ENCODE measurements around the gene RUNX1.

The RUNX1 gene

DNA sequence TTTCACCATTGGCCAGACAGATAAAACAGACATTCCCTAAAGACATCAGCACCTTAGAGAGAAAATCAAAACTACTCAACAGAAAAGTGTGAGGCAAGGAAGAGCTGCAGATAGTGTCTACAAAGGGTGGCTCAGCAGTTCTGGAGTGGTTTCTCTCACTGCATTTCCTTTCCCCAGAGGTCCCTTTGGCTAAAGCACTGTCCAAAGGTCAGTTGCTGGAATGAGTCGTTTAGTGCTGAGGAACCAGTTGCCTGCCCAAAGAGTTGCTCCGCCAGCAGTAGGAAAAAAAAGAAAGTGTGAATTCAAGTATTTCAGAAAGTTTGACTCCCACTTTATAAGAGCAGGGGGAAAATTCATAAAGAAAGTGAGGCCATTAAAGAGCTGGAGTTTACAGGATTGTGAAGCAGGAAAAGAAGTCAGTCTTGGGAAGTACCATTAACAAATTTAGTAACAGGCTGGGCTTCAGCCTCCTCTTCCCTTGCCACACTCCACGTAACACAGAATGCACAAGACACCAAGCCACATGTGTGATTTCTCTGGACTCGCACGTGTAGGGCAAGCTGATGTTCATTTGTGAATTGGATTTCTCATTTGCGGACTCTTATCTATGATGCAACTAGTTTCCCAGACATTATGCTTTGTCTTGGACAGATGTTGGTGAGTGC lies 122.2 kb downstream of the RUNX1 start:
- Histone ChIP-seq H3K27ac (no peak overlapping the region), H3K36me3 (no peaks in the 10 kb centered on the region)
- no peak for DNase-seq

DNA sequence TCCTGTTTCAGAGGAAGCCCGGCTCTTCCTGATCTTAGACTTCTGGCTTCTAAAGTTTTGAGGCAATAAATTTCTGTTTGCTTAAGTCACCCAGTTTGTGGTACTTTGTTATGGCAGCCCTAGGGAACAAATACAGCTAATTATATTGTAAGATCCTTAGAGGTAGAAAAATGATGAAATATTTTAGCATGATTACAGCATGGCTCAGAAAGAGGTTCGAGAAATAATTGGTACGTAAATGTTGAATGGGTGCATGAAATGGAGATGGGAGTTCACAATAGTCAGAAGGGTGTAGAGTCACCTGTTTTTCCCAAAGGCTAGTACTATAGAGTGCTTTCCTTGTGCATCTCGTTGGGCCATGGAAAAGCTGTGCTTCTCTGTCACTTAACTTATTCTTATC lies 123.5 kb downstream of the RUNX1 start:
- Histone ChIP-seq H3K36me3 (no peaks in the 10 kb centered on the region), H3K9me3 (ENCODE audit: severe bottlenecking) (no peaks in the 10 kb centered on the region), H3K27me3 (ENCODE audit: insufficient read depth, low read depth, severe bottlenecking) (peaks cover 88% of the 10 kb centered on the region), H3K4me3 (ENCODE audit: low read depth, low read length) (no peak overlapping the region), H3K27ac (no peak overlapping the region)
- DNase-seq, result no peak
- TF ChIP-seq CTCF (IDR thresholded peaks at IDR 0.05; ENCODE audit: low read depth, low read length), result no peak

More for the DNA sequence above, 122.2 kb downstream of the RUNX1 start:
- H3K27me3 ChIP-seq (ENCODE audit: insufficient read depth, low read depth, severe bottlenecking), result peaks cover 84% of the 10 kb centered on the region
- TF ChIP-seq CTCF (IDR thresholded peaks at IDR 0.05; ENCODE audit: low read depth, low read length), result no peak
- H3K9me3 ChIP-seq (ENCODE audit: severe bottlenecking), result no peaks in the 10 kb centered on the region
- no peak overlapping the region for H3K4me3 ChIP-seq (ENCODE audit: low read depth, low read length)

DNA sequence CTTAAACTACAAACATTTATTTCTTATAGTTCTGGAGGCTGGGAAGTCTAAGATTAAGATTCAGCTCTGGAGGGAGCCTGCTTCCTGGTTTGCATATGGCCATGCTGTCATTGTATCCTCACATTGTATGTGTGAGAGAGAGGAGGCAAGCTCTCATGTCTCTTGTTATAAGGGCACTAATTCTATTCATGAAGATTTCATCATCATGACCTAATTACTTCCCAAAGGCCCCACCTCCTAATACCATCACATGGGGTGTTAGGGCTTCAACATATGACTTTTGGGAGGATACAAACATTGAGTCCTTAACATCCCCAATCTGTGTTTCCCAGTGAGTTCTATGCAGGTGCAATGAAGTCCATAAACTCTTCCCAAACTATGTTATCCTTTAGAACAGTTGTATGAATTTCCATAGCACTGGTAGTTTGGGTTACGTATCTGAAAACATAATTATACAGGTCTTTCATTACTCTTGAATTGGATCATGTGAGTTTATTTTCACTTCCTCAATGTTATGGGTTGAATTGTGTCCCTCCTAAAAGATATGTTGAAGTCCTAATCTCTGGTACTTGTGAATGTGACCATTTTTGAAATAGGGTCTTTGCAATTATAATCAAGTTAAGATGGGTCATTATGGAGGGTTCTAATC lies 124.2 kb downstream of the RUNX1 start:
- H3K27me3 ChIP-seq (ENCODE audit: insufficient read depth, low read depth, severe bottlenecking), result peaks cover 91% of the 10 kb centered on the region
- DNase-seq, result no peak
- no peak overlapping the region for H3K4me3 ChIP-seq (ENCODE audit: low read depth, low read length)
- H3K27ac ChIP-seq, result no peak overlapping the region
- no peaks in the 10 kb centered on the region for H3K36me3 ChIP-seq
- H3K9me3 ChIP-seq (ENCODE audit: severe bottlenecking), result no peaks in the 10 kb centered on the region
- no peak for TF ChIP-seq CTCF (IDR thresholded peaks at IDR 0.05; ENCODE audit: low read depth, low read length)

DNA sequence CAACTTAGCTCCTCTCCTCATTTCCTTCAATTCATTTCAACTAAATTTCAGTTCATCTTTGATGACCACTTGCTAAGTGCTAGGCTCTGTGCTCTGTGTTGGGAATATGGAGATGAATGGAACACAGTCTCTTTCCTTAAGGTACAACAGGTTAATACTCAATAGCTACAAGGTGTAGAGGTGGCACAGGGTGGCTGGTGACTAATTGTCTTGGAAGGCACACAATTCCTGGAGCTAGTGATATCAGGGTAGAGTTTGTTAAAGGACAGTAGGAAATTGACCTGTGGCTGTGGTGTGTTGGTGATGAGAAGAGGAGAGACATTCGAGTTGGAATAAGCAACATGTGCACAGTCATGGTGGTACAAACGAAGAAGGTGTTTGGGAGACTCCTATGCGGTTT lies 124.9 kb downstream of the RUNX1 start:
- no peak for DNase-seq
- no peak for TF ChIP-seq CTCF (IDR thresholded peaks at IDR 0.05; ENCODE audit: low read depth, low read length)
- no peak overlapping the region for H3K27ac ChIP-seq
- H3K36me3 ChIP-seq, result no peaks in the 10 kb centered on the region
- H3K9me3 ChIP-seq (ENCODE audit: severe bottlenecking), result no peaks in the 10 kb centered on the region
- peaks cover 92% of the 10 kb centered on the region for H3K27me3 ChIP-seq (ENCODE audit: insufficient read depth, low read depth, severe bottlenecking)
- no peak overlapping the region for H3K4me3 ChIP-seq (ENCODE audit: low read depth, low read length)

- H3K4me3 ChIP-seq (ENCODE audit: low read depth, low read length), result no peak overlapping the region
- no peaks in the 10 kb centered on the region for H3K36me3 ChIP-seq
- no peak overlapping the region for H3K27ac ChIP-seq
- H3K9me3 ChIP-seq (ENCODE audit: severe bottlenecking), result no peaks in the 10 kb centered on the region
- TF ChIP-seq CTCF (IDR thresholded peaks at IDR 0.05; ENCODE audit: low read depth, low read length), result no peak
- H3K27me3 ChIP-seq (ENCODE audit: insufficient read depth, low read depth, severe bottlenecking), result peaks cover 92% of the 10 kb centered on the region
- no peak for DNase-seq
Observed at GRCh38 chr21:34923626-34924025, 125.5 kb downstream of the RUNX1 start.
